B cell (primary cell): Measurements from ENCODE around the gene NPAS2. TPM values are rescaled to one million over a fixed set of nuclear protein-coding genes. Genes with fewer than 3 reads are reported as not detected.

ENCODE experiments used
- ATAC-seq: fragments of 200-7000 bp; cut with Tn5 transposase; one replicate; pipeline ENCODE4 v1.10.0; 2021; ENCODE audit warnings: low read depth, mild to moderate bottlenecking, moderate number of reproducible peaks, moderate library complexity
- CTCF ChIA-PET: fragments of 350-600 bp; sonication (Branson Sonifier 250); formaldehyde crosslinking; loops from one replicate; lab custom pipeline; 2021; ENCODE audit warnings: antibody characterized with exemption, inconsistent platforms; lab: Charles Lee
- POLR2A ChIA-PET: fragments of 350-600 bp; sonication (Branson Sonifier 250); formaldehyde crosslinking; loops from one replicate; lab custom pipeline; 2021; ENCODE audit warnings: antibody characterized with exemption; lab: Charles Lee
- DNase-seq: peaks from one replicate; pipeline ENCODE4 v3.0.0; 2013
- H2AFZ ChIP-seq: 2 replicates; pipeline ENCODE4 v1.6.1; 2012; ENCODE audit warnings: mild to moderate bottlenecking, low read depth, low read length; ENCODE audit not compliant: insufficient read depth, poor library complexity, severe bottlenecking
- H3K27ac ChIP-seq, 2 donors: 1 replicate in 1 of 2; 2 replicates in 1 of 2; pipeline ENCODE4 v1.5.1; 2012 to 2013; ENCODE audit warnings: low read length in 2 of 2, mild to moderate bottlenecking in 2 of 2, moderate library complexity in 1 of 2
- H3K27me3 ChIP-seq, 4 experiments: fragments of 200-600 bp in 1 of 4; sonication (generic) in 1 of 4; replicated peaks in 1 of 4; 1 replicate in 2 of 4; 2 replicates in 2 of 4; pipeline versions ENCODE4 v1.6.1 to v1.7.0; 2013 to 2016; ENCODE audit warnings: low read length in 3 of 4, mild to moderate bottlenecking in 2 of 4, mixed read lengths in 1 of 4, moderate library complexity in 1 of 4; ENCODE audit not compliant: insufficient read depth in 4 of 4, control insufficient read depth in 3 of 4; ENCODE audit errors: control extremely low read depth in 1 of 4
- H3K36me3 ChIP-seq, 2 experiments: replicated peaks in 1 of 2; 1 replicate in 1 of 2; 2 replicates in 1 of 2; pipeline versions ENCODE4 v1.6.1 to v1.7.1; 2013; ENCODE audit warnings: low read length in 1 of 2; ENCODE audit not compliant: insufficient read depth in 2 of 2, control insufficient read depth in 1 of 2; ENCODE audit errors: control extremely low read depth in 1 of 2, extremely low read depth in 1 of 2
- H3K4me1 ChIP-seq, 2 donors: fragments of 200-600 bp in 1 of 2; sonication (generic) in 1 of 2; 1 replicate in 1 of 2; 2 replicates in 1 of 2; pipeline versions ENCODE4 v1.5.1 to v1.6.1; 2013 to 2017; ENCODE audit warnings: low read length in 2 of 2; ENCODE audit not compliant: control insufficient read depth in 2 of 2, insufficient read depth in 2 of 2
- H3K4me2 ChIP-seq: replicated peaks from 2 replicates; pipeline ENCODE3; 2012; ENCODE audit warnings: mild to moderate bottlenecking, low read depth, low read length; ENCODE audit not compliant: poor library complexity, severe bottlenecking
- H3K4me3 ChIP-seq, 5 experiments: fragments of 200-600 bp in 1 of 5; sonication (generic) in 1 of 5; 1 replicate in 3 of 5; 2 replicates in 2 of 5; pipeline versions ENCODE4 v1.5.1 to v1.7.0; 2011 to 2016; ENCODE audit warnings: low read length in 4 of 5, mild to moderate bottlenecking in 4 of 5, low read depth in 2 of 5, control low read depth in 1 of 5, moderate library complexity in 1 of 5; ENCODE audit not compliant: insufficient read depth in 1 of 5; ENCODE audit errors: control extremely low read depth in 1 of 5, extremely low read depth in 1 of 5
- H3K79me2 ChIP-seq: fragments of 200-600 bp; sonication (generic); one replicate; pipeline ENCODE4 v1.6.0; 2016; ENCODE audit warnings: low read length; ENCODE audit not compliant: control insufficient read depth, insufficient read depth
- H3K9ac ChIP-seq: fragments of 200-600 bp; sonication (generic); 2 replicates; pipeline ENCODE4 v1.6.1; 2017; ENCODE audit warnings: mild to moderate bottlenecking, low read length, moderate library complexity
- H3K9me3 ChIP-seq, 3 donors: one replicate each; pipeline versions ENCODE4 v1.6.1 to v1.7.1; 2013; ENCODE audit warnings: low read length in 2 of 3; ENCODE audit not compliant: control insufficient read depth in 2 of 3, insufficient read depth in 1 of 3; ENCODE audit errors: control extremely low read depth in 1 of 3
- H4K20me1 ChIP-seq: 2 replicates; pipeline ENCODE4 v1.6.0; 2012; ENCODE audit warnings: mild to moderate bottlenecking, low read length; ENCODE audit not compliant: insufficient read depth, control insufficient read depth, poor library complexity, severe bottlenecking
- H3K27ac Mint-ChIP-seq: one replicate; pipeline ENCODE4 v1.8.0; 2021; ENCODE audit warnings: mixed read lengths
- H3K27me3 Mint-ChIP-seq: one replicate; pipeline ENCODE4 v1.8.0; 2021; ENCODE audit warnings: mixed read lengths
- H3K4me1 Mint-ChIP-seq: one replicate; pipeline ENCODE4 v1.8.0; 2021; ENCODE audit warnings: mixed read lengths
- H3K4me3 Mint-ChIP-seq: one replicate; pipeline ENCODE4 v1.8.0; 2021; ENCODE audit warnings: mixed read lengths
- H3K9me3 Mint-ChIP-seq: one replicate; pipeline ENCODE4 v1.8.0; 2022; ENCODE audit warnings: mixed read lengths; ENCODE audit not compliant: insufficient read depth
- CTCF ChIP-seq: fragments of 200-600 bp; IDR thresholded peaks from one replicate; pipeline ENCODE4 v1.8.0; 2022; ENCODE audit warnings: antibody characterized with exemption, mild to moderate bottlenecking
- EZH2 ChIP-seq: IDR thresholded peaks from 2 replicates; pipeline ENCODE4 v1.6.1; 2012; ENCODE audit warnings: borderline replicate concordance, low read depth, mild to moderate bottlenecking, moderate library complexity, low read length; ENCODE audit not compliant: insufficient read depth, poor library complexity, severe bottlenecking
- WGBS: methylation state at CpG from one replicate; pipeline ENCODE4 v1.1.5; 2013; ENCODE audit warnings: missing lambda C conversion rate; ENCODE audit not compliant: insufficient coverage; 5-methylcytosine and 5-hydroxymethylcytosine counted together
- intact Hi-C: fragments of 100-400 bp; cut with micrococcal nuclease; formaldehyde crosslinking; loops from one replicate; pipeline ENCODE4 v1.10.0; 2022
- polyA plus RNA-seq: library from polyadenylated mRNA; depleted of rRNA; stranded (reverse); fragments of >200 nt; gene quantifications from 2 replicates; pipeline ENCODE4 v1.2.3, GENCODE V29; 2012
- total RNA-seq, 2 donors: library from RNA; stranded (reverse); fragments of 120-200 nt in 1 of 2; gene quantifications; 1 replicate in 1 of 2; 2 replicates in 1 of 2; pipeline versions ENCODE4 v1.2.3 to v1.2.4, GENCODE V29; 2013 to 2022

NPAS2 gene
- total and polyA plus RNA-seq, 2 donors (not counting 1 experiment from before 2014, with no cell fraction given) = not detected

- ChIA-PET POLR2A (no interaction called here), CTCF (no interaction called here)
- 100% methylated on average over 2 of the region's 4 CpGs for WGBS
- H3K4me1 Mint-ChIP-seq = no peaks in the 10 kb centered on the region
- intact Hi-C loops = no loop called here
- H3K27ac Mint-ChIP-seq = no peak overlapping the region
- no peak overlapping the region for H3K27ac ChIP-seq
- no peak overlapping the region for H3K9ac ChIP-seq
- H3K27me3 Mint-ChIP-seq = peaks cover 15% of the 10 kb centered on the region
- TF ChIP-seq CTCF = no peak
- no peak for TF ChIP-seq EZH2
- H3K4me2 ChIP-seq = no peak overlapping the region
- no peak overlapping the region for H3K4me3 Mint-ChIP-seq
- peaks cover 0 to 7% (median 0%) of the 10 kb centered on the region in 3 donors for H3K9me3 ChIP-seq
- DNase-seq (no peak), ATAC-seq (no peak)
- no peaks in the 10 kb centered on the region for H3K4me1 ChIP-seq
- H4K20me1 ChIP-seq = no peaks in the 10 kb centered on the region
- H3K36me3 ChIP-seq = no peaks in the 10 kb centered on the region
- no peak overlapping the region for H2AFZ ChIP-seq
- no peaks in the 10 kb centered on the region for H3K27me3 ChIP-seq
- no peaks in the 10 kb centered on the region for H3K79me2 ChIP-seq
- H3K4me3 ChIP-seq = no peak overlapping the region
- H3K9me3 Mint-ChIP-seq = no peaks in the 10 kb centered on the region
Observed at GRCh38 chr2:100894796-100895156, 74.8 kb downstream of the NPAS2 start.

GRCh38 chr2:100895402-100895801, 75.5 kb downstream of the NPAS2 start:
- ChIA-PET POLR2A (no interaction called here), CTCF (no interaction called here)
- Histone ChIP-seq H3K4me3 (no peak overlapping the region), H3K27me3 (no peaks in the 10 kb centered on the region), H3K4me2 (no peak overlapping the region), H3K4me1 (no peaks in the 10 kb centered on the region), H2AFZ (no peak overlapping the region), H3K27ac (no peak overlapping the region), H4K20me1 (no peaks in the 10 kb centered on the region), H3K79me2 (no peaks in the 10 kb centered on the region), H3K9me3 (peaks cover 0 to 4% (median 0%) of the 10 kb centered on the region in 3 donors), H3K9ac (no peak overlapping the region), H3K36me3 (no peaks in the 10 kb centered on the region)
- DNase-seq (no peak), ATAC-seq (no peak)
- Mint-ChIP-seq H3K27me3 (peaks cover 14% of the 10 kb centered on the region), H3K9me3 (no peaks in the 10 kb centered on the region), H3K4me3 (no peak overlapping the region), H3K27ac (no peak overlapping the region), H3K4me1 (no peaks in the 10 kb centered on the region)
- TF ChIP-seq CTCF (no peak), EZH2 (no peak)
- intact Hi-C loops = no loop called here
- WGBS = 90% methylated on average over 3 of the region's 3 CpGs
